22Rv1 (cell line): ENCODE measurements around the gene NEK11.

ENCODE experiments used
- H3K27ac ChIP-seq: fragments of 450-650 bp; 2 replicates; pipeline ENCODE4 v1.5.1; 2017
- CTCF ChIP-seq: fragments of 450-650 bp; IDR thresholded peaks from 2 replicates; pipeline ENCODE4 v1.5.1; 2017; ENCODE audit warnings: mild to moderate bottlenecking
- ZFX ChIP-seq: fragments of 450-650 bp; IDR thresholded peaks from 2 replicates; pipeline ENCODE4 v1.6.1; 2017; ENCODE audit warnings: antibody characterized with exemption, borderline replicate concordance

NEK11 gene

GRCh38 chr3:131018970-131019369, 7.7 kb upstream of the NEK11 start:
- no peak overlapping the region for H3K27ac ChIP-seq
- no peak for TF ChIP-seq ZFX
- TF ChIP-seq CTCF = no peak

GRCh38 chr3:131020122-131020693, 6.5 kb upstream of the NEK11 start:
- no peak for TF ChIP-seq ZFX
- no peak for TF ChIP-seq CTCF

GRCh38 chr3:131025539-131025938, 1.1 kb upstream of the NEK11 start:
- TF ChIP-seq ZFX = no peak
- no peak for TF ChIP-seq CTCF
- H3K27ac ChIP-seq = peak overlapping the region; percentile 95

More at GRCh38 chr3:131020122-131020693, 6.5 kb upstream of the NEK11 start:
- H3K27ac ChIP-seq = no peak overlapping the region

GRCh38 chr3:131028844-131029243, 2.2 kb downstream of the NEK11 start:
- H3K27ac ChIP-seq = no peak overlapping the region
- no peak for TF ChIP-seq CTCF
- no peak for TF ChIP-seq ZFX

GRCh38 chr3:131031660-131032059, 5.0 kb downstream of the NEK11 start:
- no peak overlapping the region for H3K27ac ChIP-seq
- TF ChIP-seq ZFX (no peak), CTCF (no peak)

- H3K27ac ChIP-seq = no peak overlapping the region
Observed at GRCh38 chr3:131033480-131034080, 6.9 kb downstream of the NEK11 start.

More at GRCh38 chr3:131033480-131034080, 6.9 kb downstream of the NEK11 start:
- peak; percentile 82 for TF ChIP-seq CTCF
- no peak for TF ChIP-seq ZFX
